Fibroblast of upper back skin (primary cell): Measurements from ENCODE around the gene RUNX2.
A peak's percentile ranks its signal among the peaks of the same experiment; 100 is the strongest.

Source experiments
- DNase-seq: peaks from one replicate; pipeline ENCODE4 v3.0.0-alpha.2; 2013

The RUNX2 gene

GRCh38 chr6:45436544-45437438 is 108.7 kb downstream of the RUNX2 start:
- DNase-seq = peak; percentile 78

- DNase-seq = no peak
Observed at GRCh38 chr6:45437439-45437815, 109.3 kb downstream of the RUNX2 start.

GRCh38 chr6:45438151-45438550 is 110.0 kb downstream of the RUNX2 start:
- no peak for DNase-seq

GRCh38 chr6:45438849-45439406 is 110.8 kb downstream of the RUNX2 start:
- DNase-seq = peak; percentile 95

GRCh38 chr6:45439459-45439858 is 111.3 kb downstream of the RUNX2 start:
- DNase-seq = no peak

- DNase-seq = no peak
Observed at GRCh38 chr6:45439861-45440388, 111.8 kb downstream of the RUNX2 start.

GRCh38 chr6:45441851-45442453 is 113.8 kb downstream of the RUNX2 start:
- DNase-seq = no peak

GRCh38 chr6:45442716-45443115 is 114.6 kb downstream of the RUNX2 start:
- DNase-seq = peak; percentile 60

GRCh38 chr6:45445364-45445748 is 117.2 kb downstream of the RUNX2 start:
- no peak for DNase-seq

- DNase-seq = peak; percentile 100
Observed at GRCh38 chr6:45445749-45446549, 117.8 kb downstream of the RUNX2 start.

- no peak for DNase-seq
Observed at GRCh38 chr6:45447005-45447404, 118.9 kb downstream of the RUNX2 start.

GRCh38 chr6:45447716-45448115 is 119.6 kb downstream of the RUNX2 start:
- DNase-seq = no peak

- peak; percentile 48 for DNase-seq
Observed at GRCh38 chr6:45448417-45449389, 120.6 kb downstream of the RUNX2 start.

GRCh38 chr6:45450132-45450531 is 122.0 kb downstream of the RUNX2 start:
- no peak for DNase-seq

- no peak for DNase-seq
Observed at GRCh38 chr6:45450831-45451230, 122.7 kb downstream of the RUNX2 start.

GRCh38 chr6:45454008-45454911 is 126.1 kb downstream of the RUNX2 start:
- DNase-seq = peak; percentile 44

GRCh38 chr6:45455408-45455807 is 127.3 kb downstream of the RUNX2 start:
- DNase-seq = no peak

- no peak for DNase-seq
Observed at GRCh38 chr6:45457141-45457540, 129.0 kb downstream of the RUNX2 start.

GRCh38 chr6:45458672-45459071 is 130.5 kb downstream of the RUNX2 start:
- no peak for DNase-seq

- no peak for DNase-seq
Observed at GRCh38 chr6:45460166-45460565, 132.0 kb downstream of the RUNX2 start.

GRCh38 chr6:45461486-45461885 is 133.4 kb downstream of the RUNX2 start:
- DNase-seq = no peak
